WTC11 (cell line): ENCODE results near the gene PGBD5. TPM values are rescaled to one million over a fixed set of nuclear protein-coding genes. Genes with fewer than 3 reads are reported as not detected.

Source experiments
- ATAC-seq: fragments of 200-7000 bp; cut with Tn5 transposase; 2 replicates; pipeline ENCODE4 v1.10.0; 2021; ENCODE audit warnings: mild to moderate bottlenecking, moderate library complexity
- CTCF ChIA-PET: fragments of 300-600 bp; sonication (Branson Sonifier 250); formaldehyde crosslinking; loops from one replicate; lab custom pipeline; 2021; ENCODE audit warnings: antibody characterized with exemption; lab: Charles Lee
- POLR2A ChIA-PET: fragments of 350-600 bp; sonication (Branson Sonifier 250); formaldehyde crosslinking; loops from one replicate; lab custom pipeline; 2021; ENCODE audit warnings: antibody characterized with exemption; lab: Charles Lee
- DNase-seq: peaks from one replicate; pipeline ENCODE4 v3.0.0; 2021; ENCODE audit warnings: low spot score
- H3K27ac Mint-ChIP-seq: 2 replicates; pipeline ENCODE4 v1.8.0; 2021; ENCODE audit warnings: mixed read lengths
- H3K27me3 Mint-ChIP-seq: 2 replicates; pipeline ENCODE4 v1.8.0; 2021; ENCODE audit warnings: low read depth, mild to moderate bottlenecking, moderate library complexity, mixed read lengths
- H3K36me3 Mint-ChIP-seq: 2 replicates; pipeline ENCODE4 v1.8.0; 2021; ENCODE audit warnings: mixed read lengths
- H3K4me1 Mint-ChIP-seq: 2 replicates; pipeline ENCODE4 v1.8.0; 2022; ENCODE audit warnings: mixed read lengths
- H3K4me3 Mint-ChIP-seq: 2 replicates; pipeline ENCODE4 v1.8.0; 2021; ENCODE audit warnings: mild to moderate bottlenecking, moderate library complexity, mixed read lengths
- H3K9me3 Mint-ChIP-seq: 2 replicates; pipeline ENCODE4 v1.8.0; 2021; ENCODE audit warnings: mixed read lengths
- ATF1 ChIP-seq: sonication (generic); formaldehyde crosslinking; IDR thresholded peaks from 2 replicates; pipeline ENCODE4 v1.8.1; 2023; ENCODE audit warnings: mild to moderate bottlenecking, moderate library complexity, missing genetic modification reagents
- CREB1 ChIP-seq: sonication (generic); formaldehyde crosslinking; IDR thresholded peaks from 2 replicates; pipeline ENCODE4 v1.8.0; 2023; ENCODE audit warnings: mild to moderate bottlenecking, missing genetic modification reagents
- CREM ChIP-seq: sonication (generic); formaldehyde crosslinking; IDR thresholded peaks from 2 replicates; pipeline ENCODE4 v1.8.1; 2022; ENCODE audit warnings: mild to moderate bottlenecking, missing genetic modification reagents, moderate library complexity
- ETV6 ChIP-seq: sonication (generic); formaldehyde crosslinking; IDR thresholded peaks from 2 replicates; pipeline ENCODE4 v1.8.1; 2022; ENCODE audit warnings: mild to moderate bottlenecking, missing genetic modification reagents
- GABPB1 ChIP-seq: sonication (generic); formaldehyde crosslinking; IDR thresholded peaks from 2 replicates; pipeline ENCODE4 v1.8.1; 2023; ENCODE audit warnings: mild to moderate bottlenecking, missing genetic modification reagents
- IRF2 ChIP-seq: sonication (generic); formaldehyde crosslinking; IDR thresholded peaks from 2 replicates; pipeline ENCODE4 v1.8.0; 2022; ENCODE audit warnings: low read depth, missing genetic modification reagents, borderline replicate concordance
- NR1H2 ChIP-seq: sonication (generic); formaldehyde crosslinking; IDR thresholded peaks from 2 replicates; pipeline ENCODE4 v1.9.0; 2021; ENCODE audit warnings: mild to moderate bottlenecking, moderate library complexity, missing genetic modification reagents
- RORB ChIP-seq: fragments of 250-450 bp; sonication (Bioruptor Pico); IDR thresholded peaks from 2 replicates; pipeline ENCODE4 v1.9.0; 2021; ENCODE audit warnings: mild to moderate bottlenecking
- ZNF219 ChIP-seq: sonication (generic); formaldehyde crosslinking; IDR thresholded peaks from 2 replicates; pipeline ENCODE4 v1.8.0; 2023; ENCODE audit warnings: missing genetic modification reagents, mild to moderate bottlenecking, borderline replicate concordance
- ZNF232 ChIP-seq: sonication (generic); formaldehyde crosslinking; IDR thresholded peaks from 2 replicates; pipeline ENCODE4 v1.8.0; 2022; ENCODE audit warnings: mild to moderate bottlenecking, missing genetic modification reagents
- ZNF423 ChIP-seq: fragments of 250-450 bp; sonication (Bioruptor Pico); IDR thresholded peaks from 2 replicates; pipeline ENCODE4 v2.1.2; 2022; ENCODE audit warnings: mild to moderate bottlenecking, moderate library complexity
- total RNA-seq: library from RNA; stranded (reverse); gene quantifications from 3 replicates; pipeline ENCODE4 v1.2.3, GENCODE V29; 2021
- TF ChIP-seq, protein P1 (sequence below): sonication (generic); formaldehyde crosslinking; IDR thresholded peaks from 2 replicates; pipeline ENCODE4 v1.8.0; 2023; ENCODE audit warnings: mild to moderate bottlenecking, missing genetic modification reagents
- TF ChIP-seq, protein P2 (sequence below): sonication (generic); formaldehyde crosslinking; IDR thresholded peaks from 2 replicates; pipeline ENCODE4 v1.8.1; 2023; ENCODE audit warnings: mild to moderate bottlenecking, missing genetic modification reagents, moderate library complexity
- TF ChIP-seq, protein P3 (sequence below): sonication (generic); formaldehyde crosslinking; IDR thresholded peaks from 2 replicates; pipeline ENCODE4 v1.8.0; 2022; ENCODE audit warnings: missing genetic modification reagents
- TF ChIP-seq, protein P4 (sequence below): sonication (generic); formaldehyde crosslinking; IDR thresholded peaks from 2 replicates; pipeline ENCODE4 v1.8.0; 2022; ENCODE audit warnings: mild to moderate bottlenecking, missing genetic modification reagents
- TF ChIP-seq, protein P5 (sequence below): sonication (generic); formaldehyde crosslinking; IDR thresholded peaks from 2 replicates; pipeline ENCODE4 v1.8.0; 2022; ENCODE audit warnings: mild to moderate bottlenecking, missing genetic modification reagents

The PGBD5 gene
- total RNA-seq, 1 experiment from 2014 or later = 23.8 TPM

DNA sequence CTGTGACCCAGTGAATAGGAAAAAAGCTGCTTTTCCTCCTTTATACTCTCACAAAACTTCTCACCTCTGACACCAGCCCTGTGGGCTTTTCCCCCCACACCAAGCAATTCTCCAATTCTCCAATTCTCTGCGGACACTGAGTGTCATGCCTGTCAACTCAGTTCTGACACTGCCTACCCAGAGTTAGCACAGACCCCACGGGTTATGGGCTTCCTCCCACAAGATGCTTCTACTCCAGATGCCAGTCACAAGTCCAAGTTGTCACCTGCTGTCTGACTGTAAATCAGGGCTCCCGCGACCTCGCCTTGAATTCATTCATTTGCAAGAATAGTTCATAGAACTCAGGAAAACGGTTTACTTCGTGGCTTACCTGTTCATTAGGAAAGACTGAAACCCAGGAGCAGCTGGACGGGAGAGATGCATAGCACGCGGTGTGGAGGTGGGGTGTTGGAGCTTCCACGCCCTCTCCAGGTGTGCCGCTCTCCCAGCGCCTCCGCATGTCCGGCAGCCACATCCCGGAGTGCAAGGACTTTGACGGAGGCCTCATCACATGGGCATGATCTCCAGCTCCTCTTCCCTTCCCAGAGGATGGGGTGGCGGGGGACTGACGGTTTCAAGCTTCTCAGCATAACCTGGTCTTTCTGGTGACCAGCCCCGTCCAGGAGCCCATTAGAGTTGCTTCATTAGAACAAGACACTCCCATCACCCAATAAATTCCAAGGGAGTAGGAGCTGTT lies 154.7 kb downstream of the PGBD5 start:
- TF ChIP-seq ZNF423 (CRISPR knock-in tag) (no peak), ETV6 (no peak), IRF2 (CRISPR knock-in tag) (no peak), ZNF219 (CRISPR knock-in tag) (no peak), CREM (no peak), ATF1 (CRISPR knock-in tag) (no peak), CREB1 (CRISPR knock-in tag) (no peak), NR1H2 (no peak), RORB (CRISPR knock-in tag) (no peak), ZNF232 (CRISPR knock-in tag) (no peak), GABPB1 (no peak)
- TF ChIP-seq, protein P1, sequence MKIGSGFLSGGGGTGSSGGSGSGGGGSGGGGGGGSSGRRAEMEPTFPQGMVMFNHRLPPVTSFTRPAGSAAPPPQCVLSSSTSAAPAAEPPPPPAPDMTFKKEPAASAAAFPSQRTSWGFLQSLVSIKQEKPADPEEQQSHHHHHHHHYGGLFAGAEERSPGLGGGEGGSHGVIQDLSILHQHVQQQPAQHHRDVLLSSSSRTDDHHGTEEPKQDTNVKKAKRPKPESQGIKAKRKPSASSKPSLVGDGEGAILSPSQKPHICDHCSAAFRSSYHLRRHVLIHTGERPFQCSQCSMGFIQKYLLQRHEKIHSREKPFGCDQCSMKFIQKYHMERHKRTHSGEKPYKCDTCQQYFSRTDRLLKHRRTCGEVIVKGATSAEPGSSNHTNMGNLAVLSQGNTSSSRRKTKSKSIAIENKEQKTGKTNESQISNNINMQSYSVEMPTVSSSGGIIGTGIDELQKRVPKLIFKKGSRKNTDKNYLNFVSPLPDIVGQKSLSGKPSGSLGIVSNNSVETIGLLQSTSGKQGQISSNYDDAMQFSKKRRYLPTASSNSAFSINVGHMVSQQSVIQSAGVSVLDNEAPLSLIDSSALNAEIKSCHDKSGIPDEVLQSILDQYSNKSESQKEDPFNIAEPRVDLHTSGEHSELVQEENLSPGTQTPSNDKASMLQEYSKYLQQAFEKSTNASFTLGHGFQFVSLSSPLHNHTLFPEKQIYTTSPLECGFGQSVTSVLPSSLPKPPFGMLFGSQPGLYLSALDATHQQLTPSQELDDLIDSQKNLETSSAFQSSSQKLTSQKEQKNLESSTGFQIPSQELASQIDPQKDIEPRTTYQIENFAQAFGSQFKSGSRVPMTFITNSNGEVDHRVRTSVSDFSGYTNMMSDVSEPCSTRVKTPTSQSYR = no peak
- TF ChIP-seq, protein P2, sequence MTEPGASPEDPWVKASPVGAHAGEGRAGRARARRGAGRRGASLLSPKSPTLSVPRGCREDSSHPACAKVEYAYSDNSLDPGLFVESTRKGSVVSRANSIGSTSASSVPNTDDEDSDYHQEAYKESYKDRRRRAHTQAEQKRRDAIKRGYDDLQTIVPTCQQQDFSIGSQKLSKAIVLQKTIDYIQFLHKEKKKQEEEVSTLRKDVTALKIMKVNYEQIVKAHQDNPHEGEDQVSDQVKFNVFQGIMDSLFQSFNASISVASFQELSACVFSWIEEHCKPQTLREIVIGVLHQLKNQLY (CRISPR knock-in tag) = no peak
- TF ChIP-seq, protein P3, sequence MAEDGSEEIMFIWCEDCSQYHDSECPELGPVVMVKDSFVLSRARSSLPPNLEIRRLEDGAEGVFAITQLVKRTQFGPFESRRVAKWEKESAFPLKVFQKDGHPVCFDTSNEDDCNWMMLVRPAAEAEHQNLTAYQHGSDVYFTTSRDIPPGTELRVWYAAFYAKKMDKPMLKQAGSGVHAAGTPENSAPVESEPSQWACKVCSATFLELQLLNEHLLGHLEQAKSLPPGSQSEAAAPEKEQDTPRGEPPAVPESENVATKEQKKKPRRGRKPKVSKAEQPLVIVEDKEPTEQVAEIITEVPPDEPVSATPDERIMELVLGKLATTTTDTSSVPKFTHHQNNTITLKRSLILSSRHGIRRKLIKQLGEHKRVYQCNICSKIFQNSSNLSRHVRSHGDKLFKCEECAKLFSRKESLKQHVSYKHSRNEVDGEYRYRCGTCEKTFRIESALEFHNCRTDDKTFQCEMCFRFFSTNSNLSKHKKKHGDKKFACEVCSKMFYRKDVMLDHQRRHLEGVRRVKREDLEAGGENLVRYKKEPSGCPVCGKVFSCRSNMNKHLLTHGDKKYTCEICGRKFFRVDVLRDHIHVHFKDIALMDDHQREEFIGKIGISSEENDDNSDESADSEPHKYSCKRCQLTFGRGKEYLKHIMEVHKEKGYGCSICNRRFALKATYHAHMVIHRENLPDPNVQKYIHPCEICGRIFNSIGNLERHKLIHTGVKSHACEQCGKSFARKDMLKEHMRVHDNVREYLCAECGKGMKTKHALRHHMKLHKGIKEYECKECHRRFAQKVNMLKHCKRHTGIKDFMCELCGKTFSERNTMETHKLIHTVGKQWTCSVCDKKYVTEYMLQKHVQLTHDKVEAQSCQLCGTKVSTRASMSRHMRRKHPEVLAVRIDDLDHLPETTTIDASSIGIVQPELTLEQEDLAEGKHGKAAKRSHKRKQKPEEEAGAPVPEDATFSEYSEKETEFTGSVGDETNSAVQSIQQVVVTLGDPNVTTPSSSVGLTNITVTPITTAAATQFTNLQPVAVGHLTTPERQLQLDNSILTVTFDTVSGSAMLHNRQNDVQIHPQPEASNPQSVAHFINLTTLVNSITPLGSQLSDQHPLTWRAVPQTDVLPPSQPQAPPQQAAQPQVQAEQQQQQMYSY = no peak
- TF ChIP-seq, protein P4, sequence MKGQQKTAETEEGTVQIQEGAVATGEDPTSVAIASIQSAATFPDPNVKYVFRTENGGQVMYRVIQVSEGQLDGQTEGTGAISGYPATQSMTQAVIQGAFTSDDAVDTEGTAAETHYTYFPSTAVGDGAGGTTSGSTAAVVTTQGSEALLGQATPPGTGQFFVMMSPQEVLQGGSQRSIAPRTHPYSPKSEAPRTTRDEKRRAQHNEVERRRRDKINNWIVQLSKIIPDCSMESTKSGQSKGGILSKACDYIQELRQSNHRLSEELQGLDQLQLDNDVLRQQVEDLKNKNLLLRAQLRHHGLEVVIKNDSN (CRISPR knock-in tag) = no peak
- TF ChIP-seq, protein P5, sequence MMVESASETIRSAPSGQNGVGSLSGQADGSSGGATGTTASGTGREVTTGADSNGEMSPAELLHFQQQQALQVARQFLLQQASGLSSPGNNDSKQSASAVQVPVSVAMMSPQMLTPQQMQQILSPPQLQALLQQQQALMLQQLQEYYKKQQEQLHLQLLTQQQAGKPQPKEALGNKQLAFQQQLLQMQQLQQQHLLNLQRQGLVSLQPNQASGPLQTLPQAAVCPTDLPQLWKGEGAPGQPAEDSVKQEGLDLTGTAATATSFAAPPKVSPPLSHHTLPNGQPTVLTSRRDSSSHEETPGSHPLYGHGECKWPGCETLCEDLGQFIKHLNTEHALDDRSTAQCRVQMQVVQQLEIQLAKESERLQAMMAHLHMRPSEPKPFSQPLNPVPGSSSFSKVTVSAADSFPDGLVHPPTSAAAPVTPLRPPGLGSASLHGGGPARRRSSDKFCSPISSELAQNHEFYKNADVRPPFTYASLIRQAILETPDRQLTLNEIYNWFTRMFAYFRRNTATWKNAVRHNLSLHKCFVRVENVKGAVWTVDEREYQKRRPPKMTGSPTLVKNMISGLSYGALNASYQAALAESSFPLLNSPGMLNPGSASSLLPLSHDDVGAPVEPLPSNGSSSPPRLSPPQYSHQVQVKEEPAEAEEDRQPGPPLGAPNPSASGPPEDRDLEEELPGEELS (CRISPR knock-in tag) = no peak
- ChIA-PET POLR2A (no interaction called here), CTCF (interaction anchor here (0.8 kb wide), 1 partner anchor 151 kb away, joined by 3 read pairs; no protein-coding TSS in a partner anchor)
- Mint-ChIP-seq H3K9me3 (no peaks in the 10 kb centered on the region), H3K4me3 (no peak overlapping the region), H3K4me1 (peaks cover 19% of the 10 kb centered on the region), H3K36me3 (peaks cover 11% of the 10 kb centered on the region), H3K27ac (peak overlapping the region; percentile 3), H3K27me3 (no peaks in the 10 kb centered on the region)
- ATAC-seq (no peak), DNase-seq (no peak)
